DOHH2 (cell line): Measurements from ENCODE around the gene ZNF83.

Experiments
- H3F3A ChIP-seq: fragments of 200-600 bp; sonication (generic), shearing (Covaris generic); 2 replicates; pipeline ENCODE4 v1.6.0; 2016; ENCODE audit warnings: antibody characterized with exemption, mild to moderate bottlenecking; ENCODE audit not compliant: control insufficient read depth, insufficient read depth
- H3K27ac ChIP-seq: fragments of 200-600 bp; sonication (generic); 2 replicates; pipeline ENCODE4 v1.5.1; 2014; ENCODE audit warnings: low read depth, mild to moderate bottlenecking, low read length, moderate library complexity
- H3K27me3 ChIP-seq: fragments of 200-600 bp; sonication (generic); 2 replicates; pipeline ENCODE4 v1.6.1; 2014; ENCODE audit warnings: mild to moderate bottlenecking, low read length, mixed read lengths; ENCODE audit not compliant: control insufficient read depth
- H3K36me3 ChIP-seq: fragments of 200-600 bp; sonication (generic); 2 replicates; pipeline ENCODE4 v1.6.1; 2014; ENCODE audit warnings: mild to moderate bottlenecking, low read length, moderate library complexity, mixed read lengths; ENCODE audit not compliant: control insufficient read depth
- H3K4me1 ChIP-seq: fragments of 200-600 bp; sonication (generic); 2 replicates; pipeline ENCODE4 v1.6.1; 2014; ENCODE audit warnings: mild to moderate bottlenecking, low read length, mixed read lengths; ENCODE audit not compliant: control insufficient read depth
- H3K4me2 ChIP-seq: fragments of 200-600 bp; sonication (generic); 2 replicates; pipeline ENCODE4 v1.6.0; 2014; ENCODE audit warnings: mild to moderate bottlenecking, low read length, moderate library complexity
- H3K4me3 ChIP-seq: fragments of 200-600 bp; sonication (generic); 2 replicates; pipeline ENCODE4 v1.5.1; 2014; ENCODE audit warnings: mild to moderate bottlenecking, low read length, mixed read lengths
- H3K79me2 ChIP-seq: fragments of 200-600 bp; sonication (generic); 2 replicates; pipeline ENCODE4 v1.6.1; 2014; ENCODE audit warnings: mild to moderate bottlenecking, low read length, mixed read lengths; ENCODE audit not compliant: control insufficient read depth
- H3K9me2 ChIP-seq: fragments of 200-600 bp; sonication (generic); replicated peaks from 2 replicates; pipeline ENCODE4 v1.6.1; 2014; ENCODE audit warnings: mild to moderate bottlenecking, low read length, mixed read lengths; ENCODE audit not compliant: control insufficient read depth
- H3K9me3 ChIP-seq: fragments of 200-600 bp; sonication (generic); 2 replicates; pipeline ENCODE4 v1.6.1; 2014; ENCODE audit warnings: antibody characterized with exemption, low read length, mixed read lengths; ENCODE audit not compliant: control insufficient read depth, insufficient read depth
- H4K20me1 ChIP-seq: fragments of 200-600 bp; sonication (generic); 2 replicates; pipeline ENCODE4 v1.6.0; 2014; ENCODE audit warnings: low read depth, mild to moderate bottlenecking, antibody characterized with exemption, low read length, moderate library complexity; ENCODE audit not compliant: control insufficient read depth, insufficient read depth
- CTCF ChIP-seq: fragments of 200-600 bp; sonication (generic); IDR thresholded peaks from one replicate; pipeline ENCODE4 v1.5.1; 2014; ENCODE audit warnings: antibody characterized with exemption, mild to moderate bottlenecking, low read depth, low read length; ENCODE audit not compliant: poor library complexity, severe bottlenecking
- EZH2phosphoT487 ChIP-seq: fragments of 200-600 bp; sonication (generic); IDR thresholded peaks from 2 replicates; pipeline ENCODE4 v1.6.1; 2017; ENCODE audit warnings: borderline replicate concordance, mild to moderate bottlenecking, antibody characterized with exemption, low read length, moderate library complexity, mixed read lengths

ZNF83 gene

DNA sequence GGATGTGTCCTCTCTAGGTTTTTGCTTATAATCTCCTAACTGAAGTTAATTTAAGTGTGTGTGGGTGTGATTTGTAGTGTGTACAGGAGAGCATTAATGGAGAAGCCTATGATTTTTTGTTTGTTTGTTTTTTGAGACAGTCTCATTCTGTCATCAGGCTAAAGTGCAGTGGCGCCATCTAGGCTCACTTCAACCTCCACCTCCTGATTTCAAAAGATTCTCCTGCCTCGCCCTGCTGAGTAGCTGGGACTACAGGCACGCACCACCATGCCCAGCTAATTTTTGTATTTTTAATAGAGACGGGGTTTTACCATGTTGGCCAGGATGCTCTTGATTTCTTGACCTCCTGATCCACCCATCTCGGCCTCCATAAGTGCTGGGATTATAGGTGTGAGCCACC is 47.4 kb downstream of the ZNF83 start:
- H3K79me2 ChIP-seq: no peaks in the 10 kb centered on the region
- no peak overlapping the region for H3K27ac ChIP-seq
- peaks cover 16% of the 10 kb centered on the region for H3K36me3 ChIP-seq
- no peaks in the 10 kb centered on the region for H4K20me1 ChIP-seq
- H3K9me2 ChIP-seq: no peaks in the 10 kb centered on the region
- no peaks in the 10 kb centered on the region for H3F3A ChIP-seq
- TF ChIP-seq EZH2phosphoT487 (no peak), CTCF (peak; percentile 51)
- H3K27me3 ChIP-seq: no peaks in the 10 kb centered on the region
- H3K4me3 ChIP-seq: no peak overlapping the region
- no peaks in the 10 kb centered on the region for H3K9me3 ChIP-seq
- no peaks in the 10 kb centered on the region for H3K4me1 ChIP-seq
- no peak overlapping the region for H3K4me2 ChIP-seq

DNA sequence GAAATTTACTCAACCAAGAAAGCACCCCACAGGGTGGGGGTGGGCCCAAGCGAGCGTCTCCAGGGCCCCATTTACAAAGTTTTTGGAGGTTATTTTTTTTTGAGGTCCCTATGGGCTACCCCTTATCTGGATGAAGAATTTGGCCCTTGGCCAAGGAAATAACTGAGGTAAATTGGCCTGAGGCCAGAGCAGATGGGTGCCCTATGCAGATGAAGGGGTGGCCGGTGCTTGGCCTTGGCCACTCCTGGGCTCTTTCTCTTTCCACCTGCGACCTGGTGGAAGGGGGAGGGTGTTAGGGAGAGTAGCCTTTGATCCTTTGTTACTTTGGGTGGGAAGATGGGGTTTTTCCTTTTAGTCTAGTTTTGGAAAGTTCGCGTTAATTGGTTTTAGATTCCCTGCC is 52.6 kb downstream of the ZNF83 start:
- no peaks in the 10 kb centered on the region for H3F3A ChIP-seq
- H3K9me3 ChIP-seq: no peaks in the 10 kb centered on the region
- H3K79me2 ChIP-seq: no peaks in the 10 kb centered on the region
- no peaks in the 10 kb centered on the region for H4K20me1 ChIP-seq
- no peak overlapping the region for H3K27ac ChIP-seq
- H3K4me3 ChIP-seq: no peak overlapping the region
- H3K9me2 ChIP-seq: no peaks in the 10 kb centered on the region
- no peak for TF ChIP-seq EZH2phosphoT487
- no peaks in the 10 kb centered on the region for H3K4me1 ChIP-seq
- H3K36me3 ChIP-seq: peaks cover 42% of the 10 kb centered on the region
- no peak overlapping the region for H3K4me2 ChIP-seq
- H3K27me3 ChIP-seq: no peaks in the 10 kb centered on the region

DNA sequence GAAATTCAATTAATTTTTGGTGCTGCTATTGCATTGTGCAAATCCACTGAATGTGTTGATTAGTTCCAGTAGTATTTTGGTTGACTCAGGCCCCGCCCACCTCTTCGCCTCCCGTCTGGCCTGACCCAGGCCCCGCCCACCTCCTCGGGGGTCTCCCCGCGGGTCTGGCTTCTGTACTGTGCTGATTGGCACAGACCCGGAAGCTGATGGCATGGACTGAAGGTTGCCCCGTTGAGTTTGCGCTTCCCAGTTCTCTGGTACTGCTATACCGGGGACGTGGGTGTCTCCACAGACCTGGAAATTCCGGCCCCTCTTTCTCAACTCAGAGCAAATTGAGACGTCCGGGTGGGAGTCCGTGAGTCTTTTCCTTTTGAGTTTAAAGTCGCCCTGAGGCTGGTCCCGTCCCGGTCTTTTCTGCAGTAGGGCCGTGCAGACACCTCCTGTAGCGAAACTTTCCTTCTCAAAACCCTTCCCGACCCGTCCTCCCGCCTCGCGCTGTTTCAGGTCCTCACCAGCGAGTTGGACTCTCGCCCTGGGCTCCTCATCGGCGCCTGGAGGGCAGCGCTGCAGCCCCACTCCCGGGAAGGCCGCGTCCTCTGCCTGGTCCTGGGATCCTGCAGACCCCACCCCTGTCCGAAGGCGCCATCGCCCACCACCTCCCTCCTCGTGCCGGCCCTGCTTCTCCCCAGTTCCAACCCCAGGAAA is 53.3 kb downstream of the ZNF83 start:
- H3K36me3 ChIP-seq: peaks cover 43% of the 10 kb centered on the region
- no peak overlapping the region for H3K4me3 ChIP-seq
- TF ChIP-seq EZH2phosphoT487: no peak
- TF ChIP-seq CTCF: no peak
- no peaks in the 10 kb centered on the region for H3K9me3 ChIP-seq
- H4K20me1 ChIP-seq: no peaks in the 10 kb centered on the region
- H3K27me3 ChIP-seq: no peaks in the 10 kb centered on the region
- H3F3A ChIP-seq: no peaks in the 10 kb centered on the region
- no peaks in the 10 kb centered on the region for H3K79me2 ChIP-seq
- no peaks in the 10 kb centered on the region for H3K4me1 ChIP-seq
- H3K27ac ChIP-seq: no peak overlapping the region
- no peak overlapping the region for H3K4me2 ChIP-seq
- H3K9me2 ChIP-seq: no peaks in the 10 kb centered on the region
